K562 (cell line): ENCODE data around the gene AP1G1. TPM values are rescaled to one million over a fixed set of nuclear protein-coding genes. Genes with fewer than 3 reads are reported as not detected.

Experiments used
- ATAC-seq: fragments of 200-7000 bp; cut with Tn5 transposase; 3 replicates; pipeline ENCODE4 v1.9.1; 2020; ENCODE audit warnings: moderate library complexity
- BruUV-seq: library from RNA; stranded (reverse); fragments of 400-500 nt; replicated peaks from 2 replicates; lab custom pipeline; 2021; lab: Mats Ljungman, UMichigan
- CTCF ChIA-PET: fragments of 300-600 bp; formaldehyde crosslinking; extraction: SDS; loops from one replicate; lab custom pipeline; 2021; ENCODE audit warnings: low intra/inter-chr PET ratio; lab: Yijun Ruan, JAX
- POLR2A ChIA-PET: fragments of 300-600, 350-650 bp; sonication (Branson Sonifier 250); formaldehyde crosslinking; extraction: SDS; loops from one replicate; lab custom pipeline; 2021; ENCODE audit warnings: antibody characterized with exemption, inconsistent platforms; lab: Yijun Ruan, JAX
- DNase-seq, 4 experiments: peaks; one replicate each; pipeline versions ENCODE4 v3.0.0 to v3.0.0-alpha.2; 2011 to 2018; ENCODE audit warnings: low spot score in 3 of 4, mixed read lengths in 3 of 4; ENCODE audit errors: extremely low read depth in 1 of 4
- FAIRE-seq: peaks from 2 replicates; lab custom pipeline; 2011; peaks lifted over from hg19 to GRCh38; lab: Jason Lieb, UNC
- H2AFZ ChIP-seq: 2 replicates; pipeline ENCODE4 v1.6.0; 2011; ENCODE audit warnings: low read depth, low read length, control low read depth, inconsistent platforms
- H3K27ac ChIP-seq: fragments of 200-600 bp; 3 replicates; pipeline ENCODE4 v1.8.0; 2011; ENCODE audit warnings: low read depth, mild to moderate bottlenecking, control low read depth, inconsistent platforms, low read length, moderate library complexity, mixed read lengths; ENCODE audit errors: extremely low read depth
- H3K27me3 ChIP-seq, 2 experiments: fragments of 300-600 bp in 1 of 2; 2 replicates in 1 of 2; 3 replicates in 1 of 2; pipeline versions ENCODE4 v1.6.0 to v1.8.0; 2011; ENCODE audit warnings: inconsistent platforms in 2 of 2, low read length in 2 of 2, mild to moderate bottlenecking in 1 of 2, mixed read lengths in 1 of 2, moderate library complexity in 1 of 2; ENCODE audit not compliant: control insufficient read depth in 2 of 2, insufficient read depth in 2 of 2
- H3K36me3 ChIP-seq: fragments of 300-600 bp; 3 replicates; pipeline ENCODE4 v1.8.0; 2011; ENCODE audit warnings: mild to moderate bottlenecking, low read length, inconsistent platforms; ENCODE audit not compliant: control insufficient read depth, insufficient read depth
- H3K4me1 ChIP-seq, 2 experiments: fragments of 200-600 bp in 1 of 2; replicated peaks in 1 of 2; 2 replicates in 1 of 2; 3 replicates in 1 of 2; pipeline versions ENCODE4 v1.5.1 to v1.8.0; 2011; ENCODE audit warnings: inconsistent platforms in 2 of 2, low read length in 2 of 2, mild to moderate bottlenecking in 1 of 2, mixed read lengths in 1 of 2, moderate library complexity in 1 of 2; ENCODE audit not compliant: control insufficient read depth in 2 of 2, insufficient read depth in 2 of 2
- H3K4me2 ChIP-seq: 2 replicates; pipeline ENCODE4 v1.6.1; 2011; ENCODE audit warnings: low read length, control low read depth, inconsistent platforms, mixed read lengths; ENCODE audit not compliant: insufficient read depth
- H3K4me3 ChIP-seq: fragments of 200-600 bp; sonication (generic), shearing (Covaris generic); 2 replicates; pipeline ENCODE4 v1.5.1; 2016; ENCODE audit warnings: control low read depth, inconsistent platforms
- H3K79me2 ChIP-seq: fragments of 200-600 bp; 3 replicates; pipeline ENCODE4 v1.8.0; 2011; ENCODE audit warnings: low read length, inconsistent platforms; ENCODE audit not compliant: control insufficient read depth, insufficient read depth
- H3K9ac ChIP-seq, 2 experiments: 2 replicates each; pipeline versions ENCODE4 v1.6.0 to v1.6.1; 2011; ENCODE audit warnings: low read depth in 2 of 2, low read length in 2 of 2, control low read depth in 1 of 2, inconsistent platforms in 1 of 2, mild to moderate bottlenecking in 1 of 2, mixed read lengths in 1 of 2; ENCODE audit not compliant: insufficient read depth in 1 of 2
- H3K9me1 ChIP-seq: one replicate; pipeline ENCODE4 v1.6.0; 2011; ENCODE audit warnings: inconsistent platforms, mild to moderate bottlenecking, low read length, moderate library complexity; ENCODE audit not compliant: control insufficient read depth, insufficient read depth
- H3K9me3 ChIP-seq: replicated peaks from 2 replicates; pipeline ENCODE4 v1.5.1; 2011; ENCODE audit warnings: low read depth, low read length, inconsistent platforms; ENCODE audit not compliant: control insufficient read depth, insufficient read depth
- H4K20me1 ChIP-seq: replicated peaks from 2 replicates; pipeline ENCODE4 v1.6.1; 2011; ENCODE audit warnings: low read length, inconsistent platforms, mixed read lengths; ENCODE audit not compliant: control insufficient read depth, insufficient read depth
- ATF2 ChIP-seq: sonication (generic); formaldehyde crosslinking; IDR thresholded peaks from 2 replicates; pipeline ENCODE4 v1.8.1; 2022; ENCODE audit warnings: missing genetic modification reagents
- CBX3 ChIP-seq, 2 experiments: IDR thresholded peaks; 1 replicate in 1 of 2; 2 replicates in 1 of 2; pipeline ENCODE4 v1.6.1; 2012; ENCODE audit warnings: inconsistent platforms in 2 of 2, low read length in 2 of 2, borderline replicate concordance in 1 of 2, control low read depth in 1 of 2
- CHD4 ChIP-seq: fragments of 200-600 bp; sonication (generic); IDR thresholded peaks from 3 replicates; pipeline ENCODE4 v1.6.1; 2012; ENCODE audit warnings: low read depth, mild to moderate bottlenecking, mixed read lengths, low read length, inconsistent platforms; ENCODE audit not compliant: insufficient read depth, insufficient replicate concordance, poor library complexity, severe bottlenecking
- DDX20 ChIP-seq: fragments of 450-650 bp; IDR thresholded peaks from 2 replicates; pipeline ENCODE4 v1.6.1; 2016; ENCODE audit warnings: missing genetic modification characterization, low read depth, mild to moderate bottlenecking, missing compliant biosample characterization, moderate library complexity
- FOSL1 ChIP-seq: fragments of 200-800 bp; sonication (Bioruptor generic); conservative IDR thresholded peaks from 2 replicates; pipeline ENCODE4 v1.6.1; 2016; ENCODE audit warnings: missing genetic modification characterization, missing compliant biosample characterization
- ILK ChIP-seq: fragments of 450-650 bp; IDR thresholded peaks from 2 replicates; pipeline ENCODE4 v1.6.1; 2016; ENCODE audit warnings: missing genetic modification characterization, low read depth, mild to moderate bottlenecking, missing compliant biosample characterization, moderate library complexity, borderline replicate concordance
- MED1 ChIP-seq: sonication (generic); formaldehyde crosslinking; IDR thresholded peaks from 2 replicates; pipeline ENCODE4 v1.8.1; 2023; ENCODE audit warnings: missing genetic modification reagents, borderline replicate concordance
- NR2F6 ChIP-seq: fragments of 450-650 bp; formaldehyde crosslinking; IDR thresholded peaks from 2 replicates; pipeline ENCODE4 v1.4.0; 2020; ENCODE audit warnings: mild to moderate bottlenecking
- RBFOX2 ChIP-seq: fragments of 200-400 bp; formaldehyde crosslinking; IDR thresholded peaks from 2 replicates; pipeline ENCODE4 v1.6.1; 2017; ENCODE audit warnings: low read depth, mild to moderate bottlenecking, low read length, moderate library complexity
- RBM39 ChIP-seq: fragments of 200-400 bp; formaldehyde crosslinking; optimal IDR thresholded peaks from 2 replicates; pipeline ENCODE3; 2018; ENCODE audit warnings: low read depth, low read length
- ZNF12 ChIP-seq: sonication (generic); formaldehyde crosslinking; IDR thresholded peaks from 2 replicates; pipeline ENCODE4 v1.4.0; 2020; ENCODE audit warnings: mild to moderate bottlenecking, missing genetic modification reagents
- ZNF408 ChIP-seq: fragments of 250-450 bp; sonication (Bioruptor Pico); IDR thresholded peaks from 2 replicates; pipeline ENCODE4 v1.4.0; 2020; ENCODE audit warnings: low read depth, mild to moderate bottlenecking, moderate library complexity
- ZSCAN29 ChIP-seq: fragments of 450-650 bp; IDR thresholded peaks from 2 replicates; pipeline ENCODE4 v1.6.1; 2017
- whole genome bisulfite sequencing: fragments of 100-300 bp; shearing (Covaris generic); methylation state at CpG from one replicate; pipeline ENCODE4 v1.1.6; 2016; ENCODE audit warnings: low coverage, mixed read lengths; ENCODE audit not compliant: insufficient coverage; ENCODE audit errors: missing lambda C conversion rate; 5-methylcytosine and 5-hydroxymethylcytosine counted together
- in situ Hi-C: fragments of 300-500 bp; cut with MboI; formaldehyde crosslinking; loops from 4 replicates; pipeline ENCODE4 v1.15.0; 2018; ENCODE audit warnings: inconsistent platforms, mixed read lengths
- intact Hi-C: fragments of 100-400 bp; cut with micrococcal nuclease; formaldehyde crosslinking; loops from 2 replicates; pipeline ENCODE4 v1.14.2; 2022
- polyA plus RNA-seq, 8 experiments: library from polyadenylated mRNA; depleted of rRNA in 4 of 8; stranded (reverse) in 5 of 8; unstranded in 3 of 8; fragments of >200 nt; fragmentation: Nextera tagmentation in 2 of 8; fragmentation: Illumina TruSeq in 1 of 8; extraction: Ambion mirVana in 2 of 8; extraction: Trizol in 1 of 8; gene quantifications; 2 replicates each; pipeline versions ENCODE4 v1.2.1 to v1.2.3, GENCODE V29; 2011 to 2014; ENCODE audit warnings: inconsistent platforms in 1 of 8, missing spikeins in 1 of 8
- total RNA-seq, 7 experiments: library from RNA; depleted of rRNA in 6 of 7; stranded (reverse); fragments of >200 nt in 6 of 7; fragmentation: Illumina TruSeq in 2 of 7; extraction: Trizol in 2 of 7; gene quantifications; 2 replicates each; pipeline versions ENCODE4 v1.2.1 to v1.2.3, GENCODE V29; 2011 to 2021; ENCODE audit warnings: low replicate concordance in 1 of 7
- TF ChIP-seq, protein P1 (sequence below): fragments of 450-650 bp; formaldehyde crosslinking; IDR thresholded peaks from 2 replicates; pipeline ENCODE4 v1.4.0; 2020; ENCODE audit warnings: mild to moderate bottlenecking, moderate library complexity

The AP1G1 gene
- total and polyA plus RNA-seq, 9 of the 15 experiments (the other 6 are each of a cell fraction or from before 2014, with no cell fraction given) = 7.0 to 59.2 (median 42.0) TPM

DNA sequence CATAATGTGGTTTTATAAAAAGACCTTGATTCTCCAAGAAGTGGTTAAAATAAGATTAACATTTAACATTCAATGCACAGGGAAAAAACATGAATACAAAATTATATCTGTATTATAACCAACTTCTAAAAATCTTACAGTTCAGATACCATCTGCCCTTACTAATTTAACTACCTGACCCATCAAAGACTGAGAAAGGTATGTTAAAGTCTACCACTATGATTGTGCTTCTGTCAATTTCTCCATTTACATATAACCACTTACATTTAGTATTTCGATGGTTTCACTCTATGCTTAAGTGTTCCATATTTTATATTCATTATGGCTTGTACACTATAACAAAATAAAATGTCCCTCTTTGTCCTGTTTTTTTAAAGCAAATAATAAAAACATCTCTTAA lies 14.6 kb downstream of the AP1G1 start:
- no peak for TF ChIP-seq CBX3 (IDR thresholded peaks at IDR 0.05; ENCODE audit: borderline replicate concordance in 1 of 2, low read length in 2 of 2)
- no peak for TF ChIP-seq ZSCAN29
- TF ChIP-seq, protein P1, sequence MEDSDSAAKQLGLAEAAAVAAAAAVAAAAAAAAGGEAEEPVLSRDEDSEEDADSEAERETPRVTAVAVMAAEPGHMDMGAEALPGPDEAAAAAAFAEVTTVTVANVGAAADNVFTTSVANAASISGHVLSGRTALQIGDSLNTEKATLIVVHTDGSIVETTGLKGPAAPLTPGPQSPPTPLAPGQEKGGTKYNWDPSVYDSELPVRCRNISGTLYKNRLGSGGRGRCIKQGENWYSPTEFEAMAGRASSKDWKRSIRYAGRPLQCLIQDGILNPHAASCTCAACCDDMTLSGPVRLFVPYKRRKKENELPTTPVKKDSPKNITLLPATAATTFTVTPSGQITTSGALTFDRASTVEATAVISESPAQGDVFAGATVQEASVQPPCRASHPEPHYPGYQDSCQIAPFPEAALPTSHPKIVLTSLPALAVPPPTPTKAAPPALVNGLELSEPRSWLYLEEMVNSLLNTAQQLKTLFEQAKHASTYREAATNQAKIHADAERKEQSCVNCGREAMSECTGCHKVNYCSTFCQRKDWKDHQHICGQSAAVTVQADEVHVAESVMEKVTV (CRISPR knock-in tag) = no peak
- no peak for TF ChIP-seq RBFOX2
- TF ChIP-seq FOSL1 = no peak
- TF ChIP-seq DDX20 (tag) = no peak
- TF ChIP-seq CHD4 = no peak
- no peak for TF ChIP-seq NR2F6
- no peak for TF ChIP-seq ZNF12
- no peak for TF ChIP-seq MED1 (CRISPR knock-in tag)
- no peak for TF ChIP-seq ZNF408
- no peak for TF ChIP-seq RBM39
- no peak for TF ChIP-seq ILK (tag)
- TF ChIP-seq ATF2 (CRISPR knock-in tag) = no peak
- Histone ChIP-seq H3K27me3 (no peaks in the 10 kb centered on the region), H3K4me1 (no peaks in the 10 kb centered on the region; a peak in 2 of 5 replicates), H3K36me3 (peaks cover 40% of the 10 kb centered on the region), H3K9me3 (no peaks in the 10 kb centered on the region), H3K9me1 (no peaks in the 10 kb centered on the region), H3K4me3 (no peak overlapping the region), H4K20me1 (peaks cover 12% of the 10 kb centered on the region), H3K27ac (no peak overlapping the region), H3K79me2 (peaks cover 95% of the 10 kb centered on the region), H2AFZ (no peak overlapping the region), H3K4me2 (no peak overlapping the region), H3K9ac (no peak overlapping the region)
- 77% methylated on average over 1 of the region's 1 CpG for WGBS
- no TSS peak for BruUV-seq
- FAIRE-seq (no peak), ATAC-seq (no peak), DNase-seq (no peak)
- intact Hi-C loops (no loop called here), in situ Hi-C loops (no loop called here)
- POLR2A ChIA-PET = interaction anchor here (0.6 to 1.7 kb wide), 3 partner anchors 8 to 161 kb away, joined by 3 to 9 read pairs (median 7); partner anchors contain the start of gene AP1G1
- CTCF ChIA-PET = no interaction called here
